Karpas-422 (cell line): ENCODE measurements around the gene MRPL19. TPM values are rescaled to one million over a fixed set of nuclear protein-coding genes. Genes with fewer than 3 reads are reported as not detected.
"Not testable (repeated sequence)": the region's sequence is repeated elsewhere in the genome, so short reads cannot be mapped to it uniquely, and the experiment has no call there.

Experiments
- DNase-seq: peaks from one replicate; pipeline ENCODE4 v3.0.0-alpha.2; 2015
- H2AFZ ChIP-seq: fragments of 200-600 bp; sonication (generic); 2 replicates; pipeline ENCODE4 v1.6.1; 2014; ENCODE audit warnings: antibody characterized with exemption, low read length, mixed read lengths
- H3K27ac ChIP-seq: fragments of 200-600 bp; sonication (generic); 2 replicates; pipeline ENCODE4 v1.5.1; 2014; ENCODE audit warnings: mild to moderate bottlenecking, low read length, moderate library complexity
- H3K27me3 ChIP-seq: fragments of 200-600 bp; sonication (generic); 2 replicates; pipeline ENCODE4 v1.6.1; 2014; ENCODE audit warnings: low read length, mixed read lengths
- H3K36me3 ChIP-seq: fragments of 200-600 bp; sonication (generic); 2 replicates; pipeline ENCODE4 v1.6.1; 2014; ENCODE audit warnings: low read length, mixed read lengths; ENCODE audit not compliant: insufficient read depth
- H3K4me1 ChIP-seq: fragments of 200-600 bp; sonication (generic); 2 replicates; pipeline ENCODE4 v1.6.1; 2014; ENCODE audit warnings: mild to moderate bottlenecking, low read length, mixed read lengths
- H3K4me2 ChIP-seq: fragments of 200-600 bp; sonication (generic); 2 replicates; pipeline ENCODE4 v1.6.1; 2014; ENCODE audit warnings: low read length, low read depth, mild to moderate bottlenecking; ENCODE audit not compliant: poor library complexity, severe bottlenecking
- H3K4me3 ChIP-seq: fragments of 200-600 bp; sonication (generic); 2 replicates; pipeline ENCODE4 v1.5.1; 2014; ENCODE audit warnings: mild to moderate bottlenecking, antibody characterized with exemption, low read length, mixed read lengths
- H3K79me2 ChIP-seq: fragments of 200-600 bp; sonication (generic); 2 replicates; pipeline ENCODE4 v1.6.1; 2014; ENCODE audit warnings: mild to moderate bottlenecking, low read length, mixed read lengths
- H3K9ac ChIP-seq: fragments of 200-600 bp; sonication (generic); 2 replicates; pipeline ENCODE4 v1.6.0; 2014; ENCODE audit warnings: low read length
- H3K9me2 ChIP-seq: fragments of 200-600 bp; sonication (generic), shearing (Covaris generic); replicated peaks from 2 replicates; pipeline ENCODE4 v1.6.0; 2014; ENCODE audit warnings: mild to moderate bottlenecking, low read length, moderate library complexity; ENCODE audit not compliant: insufficient read depth
- H3K9me3 ChIP-seq: fragments of 300-700, 200-600 bp; sonication (generic); 2 replicates; pipeline ENCODE4 v1.6.1; 2014; ENCODE audit warnings: low read length, mixed read lengths
- H4K20me1 ChIP-seq: fragments of 200-600 bp; sonication (generic); 2 replicates; pipeline ENCODE4 v1.6.1; 2014; ENCODE audit warnings: mild to moderate bottlenecking, antibody characterized with exemption, low read length, low read depth; ENCODE audit not compliant: insufficient read depth
- total RNA-seq: library from RNA; depleted of rRNA; stranded (reverse); fragments of >200 nt; shearing (Covaris generic); gene quantifications from 2 replicates; pipeline ENCODE4 v1.2.3, GENCODE V29; 2014; ENCODE audit warnings: low replicate concordance

MRPL19 gene
- total RNA-seq, 1 experiment from 2014 or later: 76.6 TPM

- not testable (repeated sequence) for H3K27me3 ChIP-seq, H4K20me1 ChIP-seq, H3K27ac ChIP-seq, H3K9ac ChIP-seq, H3K9me3 ChIP-seq, H3K4me2 ChIP-seq, H3K9me2 ChIP-seq, H3K4me3 ChIP-seq, H2AFZ ChIP-seq, DNase-seq, H3K4me1 ChIP-seq
- Histone ChIP-seq H3K79me2 (peaks cover 14% of the 10 kb centered on the region), H3K36me3 (peaks cover 39% of the 10 kb centered on the region)
Measured at GRCh38 chr2:75683430-75683829, 36.8 kb downstream of the MRPL19 start.

- no peaks in the 10 kb centered on the region for H4K20me1 ChIP-seq
- no peaks in the 10 kb centered on the region for H3K9me3 ChIP-seq
- H3K4me1 ChIP-seq: no peaks in the 10 kb centered on the region
- DNase-seq: no peak
- H3K27ac ChIP-seq: no peak overlapping the region
- no peaks in the 10 kb centered on the region for H3K9me2 ChIP-seq
- H3K4me3 ChIP-seq: no peak overlapping the region
- peaks cover 20% of the 10 kb centered on the region for H3K79me2 ChIP-seq
- H3K4me2 ChIP-seq: no peak overlapping the region
- H3K27me3 ChIP-seq: no peaks in the 10 kb centered on the region
- H3K36me3 ChIP-seq: peaks cover 58% of the 10 kb centered on the region
- H3K9ac ChIP-seq: no peak overlapping the region
- no peak overlapping the region for H2AFZ ChIP-seq
Measured at GRCh38 chr2:75688196-75688595, 41.6 kb downstream of the MRPL19 start.

GRCh38 chr2:75698918-75699317 lies 52.3 kb downstream of the MRPL19 start:
- Histone ChIP-seq H3K9ac (no peak overlapping the region), H3K79me2 (peaks cover 24% of the 10 kb centered on the region), H3K36me3 (peaks cover 75% of the 10 kb centered on the region), H3K27ac (no peak overlapping the region), H3K4me3 (no peak overlapping the region), H3K9me2 (no peaks in the 10 kb centered on the region), H3K4me2 (no peak overlapping the region), H2AFZ (no peak overlapping the region), H3K4me1 (peaks cover 12% of the 10 kb centered on the region), H3K9me3 (no peaks in the 10 kb centered on the region), H3K27me3 (no peaks in the 10 kb centered on the region), H4K20me1 (no peaks in the 10 kb centered on the region)
- no peak for DNase-seq

- H3K4me3 ChIP-seq: no peak overlapping the region
- H3K4me2 ChIP-seq: no peak overlapping the region
- peaks cover 82% of the 10 kb centered on the region for H3K36me3 ChIP-seq
- no peak for DNase-seq
- H3K9ac ChIP-seq: no peak overlapping the region
- H3K9me2 ChIP-seq: no peaks in the 10 kb centered on the region
- H3K27ac ChIP-seq: no peak overlapping the region
- H2AFZ ChIP-seq: no peak overlapping the region
- H3K9me3 ChIP-seq: no peaks in the 10 kb centered on the region
- H3K27me3 ChIP-seq: no peaks in the 10 kb centered on the region
- no peaks in the 10 kb centered on the region for H4K20me1 ChIP-seq
- peaks cover 55% of the 10 kb centered on the region for H3K79me2 ChIP-seq
- peaks cover 42% of the 10 kb centered on the region for H3K4me1 ChIP-seq
Measured at GRCh38 chr2:75702593-75702992, 56.0 kb downstream of the MRPL19 start.

- Histone ChIP-seq H3K79me2 (peaks cover 67% of the 10 kb centered on the region), H3K4me2 (peak overlapping the region; percentile 29), H3K9me3 (no peaks in the 10 kb centered on the region), H3K4me3 (no peak overlapping the region), H4K20me1 (no peaks in the 10 kb centered on the region), H3K27ac (peak overlapping the region; percentile 64), H3K9me2 (no peaks in the 10 kb centered on the region), H3K36me3 (peaks cover 71% of the 10 kb centered on the region), H3K9ac (no peak overlapping the region), H2AFZ (no peak overlapping the region), H3K27me3 (no peaks in the 10 kb centered on the region), H3K4me1 (peaks cover 52% of the 10 kb centered on the region)
- peak; percentile 75 for DNase-seq
Measured at GRCh38 chr2:75703589-75704287, 57.2 kb downstream of the MRPL19 start.

- peaks cover 60% of the 10 kb centered on the region for H3K4me1 ChIP-seq
- H3K9me3 ChIP-seq: no peaks in the 10 kb centered on the region
- no peak overlapping the region for H3K27ac ChIP-seq
- no peak for DNase-seq
- H3K27me3 ChIP-seq: no peaks in the 10 kb centered on the region
- peaks cover 80% of the 10 kb centered on the region for H3K79me2 ChIP-seq
- H3K4me3 ChIP-seq: no peak overlapping the region
- H3K9me2 ChIP-seq: no peaks in the 10 kb centered on the region
- H3K9ac ChIP-seq: no peak overlapping the region
- H4K20me1 ChIP-seq: no peaks in the 10 kb centered on the region
- H3K4me2 ChIP-seq: no peak overlapping the region
- H2AFZ ChIP-seq: no peak overlapping the region
- peaks cover 51% of the 10 kb centered on the region for H3K36me3 ChIP-seq
Measured at GRCh38 chr2:75705921-75706320, 59.3 kb downstream of the MRPL19 start.

GRCh38 chr2:75707901-75708300 lies 61.3 kb downstream of the MRPL19 start:
- H3K4me2 ChIP-seq: peak overlapping the region; percentile 99
- H3K4me3 ChIP-seq: no peak overlapping the region
- no peak overlapping the region for H2AFZ ChIP-seq
- H3K9me3 ChIP-seq: no peaks in the 10 kb centered on the region
- no peaks in the 10 kb centered on the region for H4K20me1 ChIP-seq
- no peak for DNase-seq
- no peaks in the 10 kb centered on the region for H3K27me3 ChIP-seq
- H3K4me1 ChIP-seq: peaks cover 64% of the 10 kb centered on the region
- no peak overlapping the region for H3K9ac ChIP-seq
- H3K9me2 ChIP-seq: no peaks in the 10 kb centered on the region
- no peak overlapping the region for H3K27ac ChIP-seq
- peaks cover 69% of the 10 kb centered on the region for H3K79me2 ChIP-seq
- peaks cover 31% of the 10 kb centered on the region for H3K36me3 ChIP-seq

- Histone ChIP-seq H3K4me2 (peak overlapping the region; percentile 99), H3K9ac (peak overlapping the region; percentile 87), H3K27me3 (no peaks in the 10 kb centered on the region), H3K9me2 (no peaks in the 10 kb centered on the region), H3K9me3 (no peaks in the 10 kb centered on the region), H3K4me1 (peaks cover 50% of the 10 kb centered on the region), H4K20me1 (no peaks in the 10 kb centered on the region), H3K27ac (peak overlapping the region; percentile 76), H3K4me3 (peak overlapping the region; percentile 76), H3K36me3 (peaks cover 24% of the 10 kb centered on the region), H2AFZ (no peak overlapping the region), H3K79me2 (peaks cover 61% of the 10 kb centered on the region)
- DNase-seq: peak; percentile 72
Measured at GRCh38 chr2:75709297-75709696, 62.7 kb downstream of the MRPL19 start.
